Neural cell (in vitro differentiated cells): ENCODE data around the gene ITIH4. TPM values are rescaled to one million over a fixed set of nuclear protein-coding genes. Genes with fewer than 3 reads are reported as not detected.

Source experiments
- H2AFZ ChIP-seq: fragments of 200-600, 300-800 bp; sonication (generic), shearing (Covaris generic); 2 replicates; pipeline ENCODE4 v1.6.0; 2014; ENCODE audit warnings: low read depth, mild to moderate bottlenecking, antibody characterized with exemption, low read length, moderate library complexity
- H3F3A ChIP-seq: fragments of 200-600 bp; shearing (Covaris generic); 2 replicates; pipeline ENCODE4 v1.6.1; 2016; ENCODE audit warnings: mild to moderate bottlenecking, moderate library complexity, mixed read lengths, antibody characterized with exemption, low read length; ENCODE audit not compliant: insufficient read depth, poor library complexity, severe bottlenecking
- H3K27ac ChIP-seq: fragments of 200-600, 300-800 bp; sonication (generic), shearing (Covaris generic); 2 replicates; pipeline ENCODE4 v1.5.1; 2014; ENCODE audit warnings: mild to moderate bottlenecking, low read length, moderate library complexity
- H3K27me3 ChIP-seq: fragments of 300-800, 200-600 bp; sonication (generic), shearing (Covaris generic); 2 replicates; pipeline ENCODE4 v1.6.0; 2014; ENCODE audit warnings: mild to moderate bottlenecking, low read depth, low read length, moderate library complexity; ENCODE audit not compliant: insufficient read depth
- H3K36me3 ChIP-seq: fragments of 300-800, 200-600 bp; sonication (generic), shearing (Covaris generic); 2 replicates; pipeline ENCODE4 v1.5.1; 2014; ENCODE audit warnings: mild to moderate bottlenecking, antibody characterized with exemption, low read length, moderate library complexity; ENCODE audit not compliant: insufficient read depth
- H3K4me2 ChIP-seq: fragments of 300-800, 200-600 bp; sonication (generic), shearing (Covaris generic); 2 replicates; pipeline ENCODE4 v1.6.0; 2014; ENCODE audit warnings: mild to moderate bottlenecking, low read length
- H3K4me3 ChIP-seq: fragments of 300-800, 200-600 bp; sonication (generic), shearing (Covaris generic); 2 replicates; pipeline ENCODE4 v1.5.1; 2014; ENCODE audit warnings: mild to moderate bottlenecking, low read length, moderate library complexity
- H3K79me2 ChIP-seq: fragments of 200-600 bp; shearing (Covaris generic); replicated peaks from 2 replicates; pipeline ENCODE4 v1.6.0; 2014; ENCODE audit warnings: mild to moderate bottlenecking, low read length, moderate library complexity; ENCODE audit not compliant: insufficient read depth
- H3K9ac ChIP-seq: fragments of 300-800, 200-600 bp; sonication (generic), shearing (Covaris generic); 2 replicates; pipeline ENCODE4 v1.6.1; 2016; ENCODE audit warnings: mild to moderate bottlenecking, low read length, mixed read lengths
- H3K9me2 ChIP-seq: fragments of 200-600 bp; shearing (Covaris generic); 2 replicates; pipeline ENCODE4 v1.6.1; 2016; ENCODE audit warnings: mild to moderate bottlenecking, low read length, mixed read lengths; ENCODE audit not compliant: insufficient read depth
- H3K9me3 ChIP-seq: fragments of 200-600, 300-800 bp; sonication (generic), shearing (Covaris generic); 2 replicates; pipeline ENCODE4 v1.6.1; 2016; ENCODE audit warnings: mild to moderate bottlenecking, mixed run types, low read length, moderate library complexity, mixed read lengths
- H4K20me1 ChIP-seq: fragments of 200-600 bp; shearing (Covaris generic); 2 replicates; pipeline ENCODE4 v1.6.1; 2016; ENCODE audit warnings: mild to moderate bottlenecking, mixed run types; ENCODE audit not compliant: insufficient read depth
- EP300 ChIP-seq: fragments of 450-650 bp; conservative IDR thresholded peaks from 2 replicates; pipeline ENCODE4 v1.6.1; 2014; ENCODE audit warnings: antibody characterized with exemption, mild to moderate bottlenecking, moderate library complexity; ENCODE audit not compliant: poor library complexity, severe bottlenecking
- EZH2 ChIP-seq: fragments of 200-600, 300-800 bp; shearing (Covaris generic), sonication (generic); IDR thresholded peaks from 2 replicates; pipeline ENCODE4 v1.6.1; 2014; ENCODE audit warnings: antibody characterized with exemption, low read length, borderline replicate concordance, mild to moderate bottlenecking; ENCODE audit not compliant: insufficient read depth, poor library complexity, severe bottlenecking
- MXI1 ChIP-seq: fragments of 450-650 bp; conservative IDR thresholded peaks from 2 replicates; pipeline ENCODE4 v1.6.1; 2014; ENCODE audit warnings: antibody characterized with exemption, mild to moderate bottlenecking; ENCODE audit not compliant: poor library complexity, severe bottlenecking
- POLR2AphosphoS5 ChIP-seq: IDR thresholded peaks from 2 replicates; pipeline ENCODE4 v1.6.1; 2012
- RAD21 ChIP-seq: fragments of 450-650 bp; conservative IDR thresholded peaks from 2 replicates; pipeline ENCODE4 v1.6.1; 2014; ENCODE audit warnings: antibody characterized with exemption, mild to moderate bottlenecking, moderate library complexity
- SMC3 ChIP-seq: fragments of 450-650 bp; conservative IDR thresholded peaks from 2 replicates; pipeline ENCODE4 v1.6.1; 2014; ENCODE audit warnings: antibody characterized with exemption, mild to moderate bottlenecking, moderate library complexity; ENCODE audit not compliant: poor library complexity
- TAF1 ChIP-seq: IDR thresholded peaks from 2 replicates; pipeline ENCODE4 v1.6.1; 2012; ENCODE audit warnings: low read depth
- polyA plus RNA-seq: library from polyadenylated mRNA; depleted of rRNA; stranded (reverse); fragments of >200 nt; gene quantifications from 2 replicates; pipeline ENCODE4 v1.2.3, GENCODE V29; 2014
- TF ChIP-seq, protein P1 (sequence below): IDR thresholded peaks from 2 replicates; pipeline ENCODE4 v1.6.1; 2012; ENCODE audit warnings: borderline replicate concordance
- TF ChIP-seq, protein P2 (sequence below): fragments of 450-650 bp; IDR thresholded peaks from 2 replicates; pipeline ENCODE4 v1.5.1; 2014; ENCODE audit warnings: antibody characterized with exemption, mild to moderate bottlenecking, moderate library complexity; ENCODE audit not compliant: poor library complexity, severe bottlenecking

ITIH4 gene
- polyA plus RNA-seq, 1 donor from 2014 or later = 16.3 TPM

- Histone ChIP-seq H3K27ac (no peak overlapping the region), H4K20me1 (no peaks in the 10 kb centered on the region), H3K4me3 (no peak overlapping the region), H3K27me3 (no peaks in the 10 kb centered on the region), H2AFZ (no peak overlapping the region), H3K9me3 (no peaks in the 10 kb centered on the region), H3K79me2 (no peaks in the 10 kb centered on the region), H3K9ac (no peak overlapping the region), H3K4me2 (no peak overlapping the region), H3K36me3 (no peaks in the 10 kb centered on the region), H3K9me2 (no peaks in the 10 kb centered on the region), H3F3A (no peaks in the 10 kb centered on the region)
- TF ChIP-seq EZH2 (no peak), MXI1 (no peak), SMC3 (no peak)
Measured at GRCh38 chr3:52866427-52866826, 36.0 kb upstream of the ITIH4 start.

GRCh38 chr3:52865994-52866393 lies 35.5 kb upstream of the ITIH4 start:
- no peak overlapping the region for H3K9ac ChIP-seq
- H4K20me1 ChIP-seq = no peaks in the 10 kb centered on the region
- H2AFZ ChIP-seq = no peak overlapping the region
- no peak overlapping the region for H3K4me3 ChIP-seq
- no peaks in the 10 kb centered on the region for H3F3A ChIP-seq
- no peak overlapping the region for H3K4me2 ChIP-seq
- no peak overlapping the region for H3K27ac ChIP-seq
- H3K9me2 ChIP-seq = no peaks in the 10 kb centered on the region
- TF ChIP-seq, protein P1, sequence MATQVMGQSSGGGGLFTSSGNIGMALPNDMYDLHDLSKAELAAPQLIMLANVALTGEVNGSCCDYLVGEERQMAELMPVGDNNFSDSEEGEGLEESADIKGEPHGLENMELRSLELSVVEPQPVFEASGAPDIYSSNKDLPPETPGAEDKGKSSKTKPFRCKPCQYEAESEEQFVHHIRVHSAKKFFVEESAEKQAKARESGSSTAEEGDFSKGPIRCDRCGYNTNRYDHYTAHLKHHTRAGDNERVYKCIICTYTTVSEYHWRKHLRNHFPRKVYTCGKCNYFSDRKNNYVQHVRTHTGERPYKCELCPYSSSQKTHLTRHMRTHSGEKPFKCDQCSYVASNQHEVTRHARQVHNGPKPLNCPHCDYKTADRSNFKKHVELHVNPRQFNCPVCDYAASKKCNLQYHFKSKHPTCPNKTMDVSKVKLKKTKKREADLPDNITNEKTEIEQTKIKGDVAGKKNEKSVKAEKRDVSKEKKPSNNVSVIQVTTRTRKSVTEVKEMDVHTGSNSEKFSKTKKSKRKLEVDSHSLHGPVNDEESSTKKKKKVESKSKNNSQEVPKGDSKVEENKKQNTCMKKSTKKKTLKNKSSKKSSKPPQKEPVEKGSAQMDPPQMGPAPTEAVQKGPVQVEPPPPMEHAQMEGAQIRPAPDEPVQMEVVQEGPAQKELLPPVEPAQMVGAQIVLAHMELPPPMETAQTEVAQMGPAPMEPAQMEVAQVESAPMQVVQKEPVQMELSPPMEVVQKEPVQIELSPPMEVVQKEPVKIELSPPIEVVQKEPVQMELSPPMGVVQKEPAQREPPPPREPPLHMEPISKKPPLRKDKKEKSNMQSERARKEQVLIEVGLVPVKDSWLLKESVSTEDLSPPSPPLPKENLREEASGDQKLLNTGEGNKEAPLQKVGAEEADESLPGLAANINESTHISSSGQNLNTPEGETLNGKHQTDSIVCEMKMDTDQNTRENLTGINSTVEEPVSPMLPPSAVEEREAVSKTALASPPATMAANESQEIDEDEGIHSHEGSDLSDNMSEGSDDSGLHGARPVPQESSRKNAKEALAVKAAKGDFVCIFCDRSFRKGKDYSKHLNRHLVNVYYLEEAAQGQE = no peak
- no peak for TF ChIP-seq EZH2
- TF ChIP-seq RAD21 = no peak
- TF ChIP-seq MXI1 = no peak
- TF ChIP-seq TAF1 = no peak
- TF ChIP-seq SMC3 = no peak
- TF ChIP-seq POLR2AphosphoS5 = no peak
- TF ChIP-seq, protein P2, sequence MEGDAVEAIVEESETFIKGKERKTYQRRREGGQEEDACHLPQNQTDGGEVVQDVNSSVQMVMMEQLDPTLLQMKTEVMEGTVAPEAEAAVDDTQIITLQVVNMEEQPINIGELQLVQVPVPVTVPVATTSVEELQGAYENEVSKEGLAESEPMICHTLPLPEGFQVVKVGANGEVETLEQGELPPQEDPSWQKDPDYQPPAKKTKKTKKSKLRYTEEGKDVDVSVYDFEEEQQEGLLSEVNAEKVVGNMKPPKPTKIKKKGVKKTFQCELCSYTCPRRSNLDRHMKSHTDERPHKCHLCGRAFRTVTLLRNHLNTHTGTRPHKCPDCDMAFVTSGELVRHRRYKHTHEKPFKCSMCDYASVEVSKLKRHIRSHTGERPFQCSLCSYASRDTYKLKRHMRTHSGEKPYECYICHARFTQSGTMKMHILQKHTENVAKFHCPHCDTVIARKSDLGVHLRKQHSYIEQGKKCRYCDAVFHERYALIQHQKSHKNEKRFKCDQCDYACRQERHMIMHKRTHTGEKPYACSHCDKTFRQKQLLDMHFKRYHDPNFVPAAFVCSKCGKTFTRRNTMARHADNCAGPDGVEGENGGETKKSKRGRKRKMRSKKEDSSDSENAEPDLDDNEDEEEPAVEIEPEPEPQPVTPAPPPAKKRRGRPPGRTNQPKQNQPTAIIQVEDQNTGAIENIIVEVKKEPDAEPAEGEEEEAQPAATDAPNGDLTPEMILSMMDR = no peak
- no peak for TF ChIP-seq EP300
- H3K27me3 ChIP-seq = no peaks in the 10 kb centered on the region
- no peaks in the 10 kb centered on the region for H3K36me3 ChIP-seq
- H3K79me2 ChIP-seq = no peaks in the 10 kb centered on the region
- H3K9me3 ChIP-seq = no peaks in the 10 kb centered on the region

- H3F3A ChIP-seq = no peaks in the 10 kb centered on the region
- H2AFZ ChIP-seq = no peak overlapping the region
- no peaks in the 10 kb centered on the region for H3K36me3 ChIP-seq
- no peak overlapping the region for H3K4me2 ChIP-seq
- TF ChIP-seq EZH2 (no peak), POLR2AphosphoS5 (no peak), EP300 (no peak), RAD21 (no peak), MXI1 (no peak), TAF1 (no peak)
- TF ChIP-seq, protein P2 = no peak
- H3K9ac ChIP-seq = no peak overlapping the region
- H3K4me3 ChIP-seq = no peak overlapping the region
- no peaks in the 10 kb centered on the region for H3K27me3 ChIP-seq
- no peaks in the 10 kb centered on the region for H4K20me1 ChIP-seq
- H3K79me2 ChIP-seq = no peaks in the 10 kb centered on the region
- H3K9me3 ChIP-seq = no peaks in the 10 kb centered on the region
- H3K9me2 ChIP-seq = no peaks in the 10 kb centered on the region
- no peak overlapping the region for H3K27ac ChIP-seq
Measured at GRCh38 chr3:52860424-52860768, 29.9 kb upstream of the ITIH4 start.
